ENCODE data around the gene EHBP1L1. TPM values are rescaled to one million over a fixed set of nuclear protein-coding genes. Genes with fewer than 3 reads are reported as not detected.

EHBP1L1 gene
- total RNA-seq, 1 experiment from 2014 or later, result 105 TPM

GRCh38 chr11:65559951-65560537, 15.8 kb upstream of the EHBP1L1 start:
- no peaks in the 10 kb centered on the region for H3K27me3 ChIP-seq (ENCODE audit: insufficient read depth, low read length)
- DNase-seq (ENCODE audit: low read depth, low spot score) (peak; percentile 89), ATAC-seq (peak; percentile 51)
- ChIA-PET RAD21 (ENCODE audit: low non-redundant PET in 1 of 2, low total read pairs in 2 of 2, uncharacterized antibody in 2 of 2, unreplicated experiment in 2 of 2) (interaction anchor here (1.8 to 2.2 kb wide), 4 partner anchors 9 to 19 kb away, joined by 5 to 9 read pairs (median 6); partner anchors contain the start of gene FAM89B (in 1 of the 2)), CTCF (interaction anchor here (1.0 to 4.5 kb wide), 7 partner anchors 8 to 300 kb away, joined by 3 to 29 read pairs (median 8); partner anchors contain the start of genes FAM89B, MUS81 and ZNRD2), POLR2A (interaction anchor here (0.6 to 2.7 kb wide), 10 partner anchors 10 to 137 kb away, joined by 3 to 17 read pairs (median 4); partner anchors contain the start of genes FAM89B, MALAT1, NEAT1 and ZNRD2)
- H3K4me3 ChIP-seq (replicated peaks in 1 of 2; ENCODE audit: low read depth in 1 of 2, low read length in 2 of 2), result peak overlapping the region; percentile 64 to 68
- TF ChIP-seq YY1 (IDR thresholded peaks at IDR 0.05; ENCODE audit: extremely low read depth, insufficient replicate concordance, low read depth, low read length) (peak; percentile 70), RAD21 (IDR thresholded peaks at IDR 0.05; ENCODE audit: low read depth) (no peak), TCF7L2 (IDR thresholded peaks at IDR 0.05; ENCODE audit: borderline replicate concordance, extremely low read depth, insufficient read depth, insufficient read length) (peak; percentile 42), EZH2 (IDR thresholded peaks at IDR 0.05) (no peak), POLR2AphosphoS5 (IDR thresholded peaks at IDR 0.05; ENCODE audit: low read depth, low read length) (peak; percentile 61; the same call in 1 of the 2 replicates), CBX3 (IDR thresholded peaks at IDR 0.05; ENCODE audit: low read depth) (no peak), SP1 (IDR thresholded peaks at IDR 0.05; ENCODE audit: low read depth) (no peak)
- TF ChIP-seq, protein P1, sequence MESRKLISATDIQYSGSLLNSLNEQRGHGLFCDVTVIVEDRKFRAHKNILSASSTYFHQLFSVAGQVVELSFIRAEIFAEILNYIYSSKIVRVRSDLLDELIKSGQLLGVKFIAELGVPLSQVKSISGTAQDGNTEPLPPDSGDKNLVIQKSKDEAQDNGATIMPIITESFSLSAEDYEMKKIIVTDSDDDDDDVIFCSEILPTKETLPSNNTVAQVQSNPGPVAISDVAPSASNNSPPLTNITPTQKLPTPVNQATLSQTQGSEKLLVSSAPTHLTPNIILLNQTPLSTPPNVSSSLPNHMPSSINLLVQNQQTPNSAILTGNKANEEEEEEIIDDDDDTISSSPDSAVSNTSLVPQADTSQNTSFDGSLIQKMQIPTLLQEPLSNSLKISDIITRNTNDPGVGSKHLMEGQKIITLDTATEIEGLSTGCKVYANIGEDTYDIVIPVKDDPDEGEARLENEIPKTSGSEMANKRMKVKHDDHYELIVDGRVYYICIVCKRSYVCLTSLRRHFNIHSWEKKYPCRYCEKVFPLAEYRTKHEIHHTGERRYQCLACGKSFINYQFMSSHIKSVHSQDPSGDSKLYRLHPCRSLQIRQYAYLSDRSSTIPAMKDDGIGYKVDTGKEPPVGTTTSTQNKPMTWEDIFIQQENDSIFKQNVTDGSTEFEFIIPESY (IDR thresholded peaks at IDR 0.05; ENCODE audit: extremely low read depth, insufficient replicate concordance, low read length), result peak; percentile 13
- TF ChIP-seq, protein P2, sequence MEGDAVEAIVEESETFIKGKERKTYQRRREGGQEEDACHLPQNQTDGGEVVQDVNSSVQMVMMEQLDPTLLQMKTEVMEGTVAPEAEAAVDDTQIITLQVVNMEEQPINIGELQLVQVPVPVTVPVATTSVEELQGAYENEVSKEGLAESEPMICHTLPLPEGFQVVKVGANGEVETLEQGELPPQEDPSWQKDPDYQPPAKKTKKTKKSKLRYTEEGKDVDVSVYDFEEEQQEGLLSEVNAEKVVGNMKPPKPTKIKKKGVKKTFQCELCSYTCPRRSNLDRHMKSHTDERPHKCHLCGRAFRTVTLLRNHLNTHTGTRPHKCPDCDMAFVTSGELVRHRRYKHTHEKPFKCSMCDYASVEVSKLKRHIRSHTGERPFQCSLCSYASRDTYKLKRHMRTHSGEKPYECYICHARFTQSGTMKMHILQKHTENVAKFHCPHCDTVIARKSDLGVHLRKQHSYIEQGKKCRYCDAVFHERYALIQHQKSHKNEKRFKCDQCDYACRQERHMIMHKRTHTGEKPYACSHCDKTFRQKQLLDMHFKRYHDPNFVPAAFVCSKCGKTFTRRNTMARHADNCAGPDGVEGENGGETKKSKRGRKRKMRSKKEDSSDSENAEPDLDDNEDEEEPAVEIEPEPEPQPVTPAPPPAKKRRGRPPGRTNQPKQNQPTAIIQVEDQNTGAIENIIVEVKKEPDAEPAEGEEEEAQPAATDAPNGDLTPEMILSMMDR (IDR thresholded peaks at IDR 0.05 in 2 of 3, conservative IDR thresholded peaks at IDR 0.05 in 1 of 3; ENCODE audit: borderline replicate concordance in 1 of 3, insufficient read depth in 1 of 3, low read depth in 2 of 3, low read length in 2 of 3), result no peak
- TF ChIP-seq, protein P3, sequence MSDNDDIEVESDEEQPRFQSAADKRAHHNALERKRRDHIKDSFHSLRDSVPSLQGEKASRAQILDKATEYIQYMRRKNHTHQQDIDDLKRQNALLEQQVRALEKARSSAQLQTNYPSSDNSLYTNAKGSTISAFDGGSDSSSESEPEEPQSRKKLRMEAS (IDR thresholded peaks at IDR 0.05), result no peak
- H3K9me2 ChIP-seq (ENCODE audit: insufficient read depth), result no peaks in the 10 kb centered on the region
- H3K4me2 ChIP-seq (ENCODE audit: low read length), result peak overlapping the region; percentile 96
- no peaks in the 10 kb centered on the region for H3K36me3 ChIP-seq (ENCODE audit: control insufficient read depth in 1 of 2, insufficient read depth in 2 of 2, low read length in 2 of 2)
- no TSS peak for BruUV-seq (replicated peaks)
- no peaks in the 10 kb centered on the region for H3K9me3 ChIP-seq (ENCODE audit: control insufficient read depth in 1 of 2, insufficient read depth in 1 of 2, low read depth in 1 of 2, low read length in 2 of 2)
- H3K4me1 ChIP-seq (ENCODE audit: control insufficient read depth in 1 of 2, insufficient read depth in 2 of 2, low read length in 2 of 2), result peaks cover 74 to 94% of the 10 kb centered on the region in 2 experiments
- intact Hi-C loops (cut with micrococcal nuclease), result no loop called here
- no peaks in the 10 kb centered on the region for H4K20me1 ChIP-seq (ENCODE audit: insufficient read depth)
- H3K79me2 ChIP-seq (ENCODE audit: insufficient read depth, low read length), result peaks cover 17% of the 10 kb centered on the region
- peak overlapping the region; percentile 99 for H3K27ac ChIP-seq (ENCODE audit: low read depth, low read length)
- H3K9ac ChIP-seq (ENCODE audit: low read length), result peak overlapping the region; percentile 83
- no peak overlapping the region for H2AFZ ChIP-seq (ENCODE audit: low read depth, low read length, poor library complexity, severe bottlenecking)
